Gastrocnemius medialis (tissue), 4 donors: ENCODE results near the gene AP3B1.
"Not testable (repeated sequence)": the region's sequence is repeated elsewhere in the genome, so short reads cannot be mapped to it uniquely, and the experiment has no call there.

ENCODE experiments used
- CTCF ChIP-seq, 5 experiments: fragments of 450-650 bp in 3 of 5; fragments of 200-600 bp in 2 of 5; sonication (generic) in 2 of 5; IDR thresholded peaks in 4 of 5; conservative IDR thresholded peaks in 1 of 5; 1 replicate in 4 of 5; 2 replicates in 1 of 5; pipeline ENCODE4 v1.5.1; 2016 to 2019; ENCODE audit warnings: antibody characterized with exemption in 5 of 5, mild to moderate bottlenecking in 3 of 5, moderate library complexity in 3 of 5
- POLR2A ChIP-seq, 2 donors: fragments of 450-650 bp; IDR thresholded peaks; one replicate each; pipeline ENCODE4 v1.6.1; 2017; ENCODE audit warnings: antibody characterized with exemption in 2 of 2, mild to moderate bottlenecking in 2 of 2, moderate library complexity in 2 of 2

GRCh38 chr5:78066722-78067121 is 227.8 kb downstream of the AP3B1 start:
- not testable (repeated sequence) for TF ChIP-seq CTCF (IDR thresholded peaks at IDR 0.05 in 4 of 5, conservative IDR thresholded peaks at IDR 0.05 in 1 of 5); POLR2A (IDR thresholded peaks at IDR 0.05)
